ENCODE data around the gene FARP1. TPM values are rescaled to one million over a fixed set of nuclear protein-coding genes. Genes with fewer than 3 reads are reported as not detected.

The FARP1 gene
- total and polyA plus RNA-seq, 2 of the 13 experiments (the other 11 are each of a cell fraction or from before 2014, with no cell fraction given): 70.6 to 126 TPM

GRCh38 chr13:98142380-98143156 is at the start of gene FARP1 (continued):
- peak; percentile 72; the same call in 1 of the 2 replicates for TF ChIP-seq ZNF704 (CRISPR knock-in tag; IDR thresholded peaks at IDR 0.05; ENCODE audit: borderline replicate concordance)
- TF ChIP-seq NAIF1 (CRISPR knock-in tag; IDR thresholded peaks at IDR 0.05; ENCODE audit: borderline replicate concordance): peak; percentile 50; the same call in 1 of the 2 replicates
- TF ChIP-seq PLSCR1 (CRISPR knock-in tag; IDR thresholded peaks at IDR 0.05; ENCODE audit: borderline replicate concordance): 0 out of 2 replicates have a peak, but pooled peaks have one; percentile 36
- no peak for TF ChIP-seq ZNF512 (CRISPR knock-in tag; IDR thresholded peaks at IDR 0.05)
- TF ChIP-seq ZNF570 (CRISPR knock-in tag; IDR thresholded peaks at IDR 0.05; ENCODE audit: borderline replicate concordance): 0 out of 2 replicates have a peak, but pooled peaks have one; percentile 70
- peak; percentile 53; the same call in 1 of the 2 replicates for TF ChIP-seq ZMAT3 (CRISPR knock-in tag; conservative IDR thresholded peaks at IDR 0.05)
- 0 out of 2 replicates have a peak, but pooled peaks have one; percentile 20 for TF ChIP-seq PBX3 (CRISPR knock-in tag; IDR thresholded peaks at IDR 0.05; ENCODE audit: borderline replicate concordance)
- peak; percentile 26; the same call in 1 of the 2 replicates for TF ChIP-seq NCOA2 (CRISPR knock-in tag; IDR thresholded peaks at IDR 0.05)
- TF ChIP-seq SKI (IDR thresholded peaks at IDR 0.05; ENCODE audit: partially characterized antibody): peak; percentile 36
- no peak for TF ChIP-seq RARG (CRISPR knock-in tag; IDR thresholded peaks at IDR 0.05; ENCODE audit: low read depth)
- no peak for TF ChIP-seq ZNF124 (CRISPR knock-in tag; IDR thresholded peaks at IDR 0.05)
- TF ChIP-seq THAP11 (CRISPR knock-in tag; IDR thresholded peaks at IDR 0.05): no peak; the same call in 1 of the 2 replicates
- TF ChIP-seq ZNF460 (CRISPR knock-in tag; IDR thresholded peaks at IDR 0.05; ENCODE audit: borderline replicate concordance): no peak
- no peak for TF ChIP-seq MNT (IDR thresholded peaks at IDR 0.05)
- peak; percentile 9; the same call in 1 of the 2 replicates for TF ChIP-seq RARA (CRISPR knock-in tag; IDR thresholded peaks at IDR 0.05)
- 0 out of 2 replicates have a peak, but pooled peaks have one; percentile 38 for TF ChIP-seq ZNF333 (CRISPR knock-in tag; IDR thresholded peaks at IDR 0.05; ENCODE audit: borderline replicate concordance)
- 0 out of 2 replicates have a peak, but pooled peaks have one; percentile 15 for TF ChIP-seq ZNF441 (CRISPR knock-in tag; IDR thresholded peaks at IDR 0.05; ENCODE audit: borderline replicate concordance)
- TF ChIP-seq MLXIP (CRISPR knock-in tag; IDR thresholded peaks at IDR 0.05; ENCODE audit: borderline replicate concordance): peak; percentile 47; the same call in 1 of the 2 replicates

Data from HepG2 (cell line).